SK-N-SH treated with all-trans-retinoic acid at 6 μM for 48 hours (cell line): Measurements from ENCODE around the gene SORCS1.

Source experiments
- ATAC-seq: fragments of 200-7000 bp; cut with Tn5 transposase; 3 replicates; pipeline ENCODE4 v1.9.1; 2020; ENCODE audit warnings: mild to moderate bottlenecking, moderate library complexity
- ARNTL ChIP-seq: fragments of 450-650 bp; formaldehyde crosslinking; IDR thresholded peaks from 2 replicates; pipeline ENCODE4 v1.5.0; 2020; ENCODE audit warnings: low read depth, mild to moderate bottlenecking, moderate library complexity, borderline replicate concordance
- BACH2 ChIP-seq: fragments of 250-450 bp; sonication (Bioruptor Pico); IDR thresholded peaks from 2 replicates; pipeline ENCODE4 v1.9.0; 2021; ENCODE audit warnings: mild to moderate bottlenecking, borderline replicate concordance
- CSDC2 ChIP-seq: fragments of 250-450 bp; sonication (Bioruptor Pico); IDR thresholded peaks from 2 replicates; pipeline ENCODE4 v1.5.0; 2020; ENCODE audit warnings: mild to moderate bottlenecking, moderate library complexity
- ESRRG ChIP-seq: fragments of 250-450 bp; sonication (Bioruptor Pico); IDR thresholded peaks from 2 replicates; pipeline ENCODE4 v1.6.1; 2021; ENCODE audit warnings: mild to moderate bottlenecking
- ISL1 ChIP-seq: fragments of 250-450 bp; sonication (Bioruptor Pico); IDR thresholded peaks from 2 replicates; pipeline ENCODE4 v2.1.2; 2022; ENCODE audit warnings: mild to moderate bottlenecking, moderate library complexity
- PPARA ChIP-seq: fragments of 250-450 bp; sonication (Bioruptor Pico); IDR thresholded peaks from 2 replicates; pipeline ENCODE4 v1.5.0; 2020; ENCODE audit warnings: mild to moderate bottlenecking, borderline replicate concordance
- RARB ChIP-seq: fragments of 250-450 bp; sonication (Bioruptor Pico); IDR thresholded peaks from 2 replicates; pipeline ENCODE4 v1.8.0; 2021; ENCODE audit warnings: mild to moderate bottlenecking, moderate library complexity
- SNAI2 ChIP-seq: fragments of 250-450 bp; sonication (Bioruptor Pico); IDR thresholded peaks from 2 replicates; pipeline ENCODE4 v1.5.0; 2020; ENCODE audit warnings: mild to moderate bottlenecking, moderate library complexity
- TOX ChIP-seq: fragments of 250-450 bp; sonication (Bioruptor Pico); IDR thresholded peaks from 2 replicates; pipeline ENCODE4 v1.8.0; 2021; ENCODE audit warnings: mild to moderate bottlenecking, moderate library complexity, borderline replicate concordance
- ZC3H10 ChIP-seq: fragments of 250-450 bp; sonication (Bioruptor Pico); IDR thresholded peaks from 2 replicates; pipeline ENCODE4 v1.5.1; 2021; ENCODE audit warnings: mild to moderate bottlenecking, moderate library complexity
- ZFP3 ChIP-seq: fragments of 250-450 bp; sonication (Bioruptor Pico); IDR thresholded peaks from 2 replicates; pipeline ENCODE4 v1.5.0; 2020; ENCODE audit warnings: mild to moderate bottlenecking, moderate library complexity
- ZFP30 ChIP-seq: fragments of 450-650 bp; formaldehyde crosslinking; IDR thresholded peaks from 2 replicates; pipeline ENCODE4 v1.5.0; 2022; ENCODE audit warnings: mild to moderate bottlenecking, moderate library complexity
- ZNF565 ChIP-seq: fragments of 450-650 bp; formaldehyde crosslinking; conservative IDR thresholded peaks from 2 replicates; pipeline ENCODE4 v1.5.0; 2020; ENCODE audit warnings: low read depth, mild to moderate bottlenecking, moderate library complexity
- ZNF70 ChIP-seq: fragments of 450-650 bp; formaldehyde crosslinking; IDR thresholded peaks from 2 replicates; pipeline ENCODE4 v1.5.0; 2020; ENCODE audit warnings: mild to moderate bottlenecking, moderate library complexity
- ZNF8 ChIP-seq: fragments of 450-650 bp; formaldehyde crosslinking; IDR thresholded peaks from 2 replicates; pipeline ENCODE4 v1.5.0; 2020; ENCODE audit warnings: mild to moderate bottlenecking, moderate library complexity
- TF ChIP-seq, protein P1 (sequence below): fragments of 250-450 bp; sonication (Bioruptor Pico); IDR thresholded peaks from 2 replicates; pipeline ENCODE4 v1.5.0; 2020; ENCODE audit warnings: mild to moderate bottlenecking, moderate library complexity
- TF ChIP-seq, protein P2 (sequence below): fragments of 250-450 bp; sonication (Bioruptor Pico); IDR thresholded peaks from 2 replicates; pipeline ENCODE4 v1.8.0; 2020; ENCODE audit warnings: mild to moderate bottlenecking, moderate library complexity, borderline replicate concordance
- TF ChIP-seq, protein P3 (sequence below): fragments of 250-450 bp; sonication (Bioruptor Pico); IDR thresholded peaks from 2 replicates; pipeline ENCODE4 v1.8.0; 2021; ENCODE audit warnings: low read depth, mild to moderate bottlenecking, moderate library complexity, borderline replicate concordance
- TF ChIP-seq, protein P4 (sequence below): fragments of 250-450 bp; sonication (Bioruptor Pico); IDR thresholded peaks from 2 replicates; pipeline ENCODE4 v1.5.1; 2021; ENCODE audit warnings: mild to moderate bottlenecking, moderate library complexity
- TF ChIP-seq, protein P5 (sequence below): fragments of 250-450 bp; sonication (Bioruptor Pico); IDR thresholded peaks from 2 replicates; pipeline ENCODE4 v1.5.1; 2020; ENCODE audit warnings: low read depth, mild to moderate bottlenecking, moderate library complexity

The SORCS1 gene

DNA sequence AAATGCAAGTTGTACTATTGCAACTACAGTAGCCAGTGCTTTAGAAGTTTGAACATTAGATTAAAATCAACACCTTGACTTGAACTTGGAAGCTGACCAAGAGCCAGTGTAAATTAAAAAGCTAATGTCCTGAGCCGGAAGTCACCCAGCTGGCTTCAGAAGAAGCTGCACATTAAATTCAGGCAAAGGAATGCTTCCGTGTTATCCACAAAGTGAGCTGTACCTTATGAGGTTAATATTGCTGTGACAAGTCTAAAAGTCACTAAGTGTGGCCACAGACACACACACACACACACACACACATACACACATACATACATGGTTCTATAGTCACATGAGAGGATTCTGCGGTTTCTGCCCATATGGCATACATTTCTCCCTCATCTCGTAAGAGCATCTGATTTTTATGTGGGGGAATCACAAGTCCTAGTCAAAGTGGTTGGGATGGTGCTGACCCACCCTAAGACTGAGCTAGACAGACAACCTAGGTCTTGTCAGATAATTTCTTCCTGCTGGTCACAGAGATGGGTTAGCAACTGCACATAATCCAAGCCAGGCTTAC, 612.9 kb downstream of the SORCS1 start:
- TF ChIP-seq, protein P1, sequence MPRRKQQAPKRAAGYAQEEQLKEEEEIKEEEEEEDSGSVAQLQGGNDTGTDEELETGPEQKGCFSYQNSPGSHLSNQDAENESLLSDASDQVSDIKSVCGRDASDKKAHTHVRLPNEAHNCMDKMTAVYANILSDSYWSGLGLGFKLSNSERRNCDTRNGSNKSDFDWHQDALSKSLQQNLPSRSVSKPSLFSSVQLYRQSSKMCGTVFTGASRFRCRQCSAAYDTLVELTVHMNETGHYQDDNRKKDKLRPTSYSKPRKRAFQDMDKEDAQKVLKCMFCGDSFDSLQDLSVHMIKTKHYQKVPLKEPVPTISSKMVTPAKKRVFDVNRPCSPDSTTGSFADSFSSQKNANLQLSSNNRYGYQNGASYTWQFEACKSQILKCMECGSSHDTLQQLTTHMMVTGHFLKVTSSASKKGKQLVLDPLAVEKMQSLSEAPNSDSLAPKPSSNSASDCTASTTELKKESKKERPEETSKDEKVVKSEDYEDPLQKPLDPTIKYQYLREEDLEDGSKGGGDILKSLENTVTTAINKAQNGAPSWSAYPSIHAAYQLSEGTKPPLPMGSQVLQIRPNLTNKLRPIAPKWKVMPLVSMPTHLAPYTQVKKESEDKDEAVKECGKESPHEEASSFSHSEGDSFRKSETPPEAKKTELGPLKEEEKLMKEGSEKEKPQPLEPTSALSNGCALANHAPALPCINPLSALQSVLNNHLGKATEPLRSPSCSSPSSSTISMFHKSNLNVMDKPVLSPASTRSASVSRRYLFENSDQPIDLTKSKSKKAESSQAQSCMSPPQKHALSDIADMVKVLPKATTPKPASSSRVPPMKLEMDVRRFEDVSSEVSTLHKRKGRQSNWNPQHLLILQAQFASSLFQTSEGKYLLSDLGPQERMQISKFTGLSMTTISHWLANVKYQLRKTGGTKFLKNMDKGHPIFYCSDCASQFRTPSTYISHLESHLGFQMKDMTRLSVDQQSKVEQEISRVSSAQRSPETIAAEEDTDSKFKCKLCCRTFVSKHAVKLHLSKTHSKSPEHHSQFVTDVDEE (CRISPR knock-in tag) = no peak
- TF ChIP-seq ISL1 (CRISPR knock-in tag) (no peak), TOX (CRISPR knock-in tag) (no peak), ZFP3 (no peak), SNAI2 (CRISPR knock-in tag) (no peak), ESRRG (CRISPR knock-in tag) (no peak), ZNF8 (CRISPR knock-in tag) (no peak), ZNF565 (CRISPR knock-in tag) (no peak), ZFP30 (no peak), RARB (CRISPR knock-in tag) (no peak), ARNTL (no peak), PPARA (CRISPR knock-in tag) (no peak), ZC3H10 (CRISPR knock-in tag) (no peak), CSDC2 (no peak), ZNF70 (no peak)
- TF ChIP-seq, protein P2, sequence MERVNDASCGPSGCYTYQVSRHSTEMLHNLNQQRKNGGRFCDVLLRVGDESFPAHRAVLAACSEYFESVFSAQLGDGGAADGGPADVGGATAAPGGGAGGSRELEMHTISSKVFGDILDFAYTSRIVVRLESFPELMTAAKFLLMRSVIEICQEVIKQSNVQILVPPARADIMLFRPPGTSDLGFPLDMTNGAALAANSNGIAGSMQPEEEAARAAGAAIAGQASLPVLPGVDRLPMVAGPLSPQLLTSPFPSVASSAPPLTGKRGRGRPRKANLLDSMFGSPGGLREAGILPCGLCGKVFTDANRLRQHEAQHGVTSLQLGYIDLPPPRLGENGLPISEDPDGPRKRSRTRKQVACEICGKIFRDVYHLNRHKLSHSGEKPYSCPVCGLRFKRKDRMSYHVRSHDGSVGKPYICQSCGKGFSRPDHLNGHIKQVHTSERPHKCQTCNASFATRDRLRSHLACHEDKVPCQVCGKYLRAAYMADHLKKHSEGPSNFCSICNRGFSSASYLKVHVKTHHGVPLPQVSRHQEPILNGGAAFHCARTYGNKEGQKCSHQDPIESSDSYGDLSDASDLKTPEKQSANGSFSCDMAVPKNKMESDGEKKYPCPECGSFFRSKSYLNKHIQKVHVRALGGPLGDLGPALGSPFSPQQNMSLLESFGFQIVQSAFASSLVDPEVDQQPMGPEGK (CRISPR knock-in tag) = no peak
- TF ChIP-seq, protein P3, sequence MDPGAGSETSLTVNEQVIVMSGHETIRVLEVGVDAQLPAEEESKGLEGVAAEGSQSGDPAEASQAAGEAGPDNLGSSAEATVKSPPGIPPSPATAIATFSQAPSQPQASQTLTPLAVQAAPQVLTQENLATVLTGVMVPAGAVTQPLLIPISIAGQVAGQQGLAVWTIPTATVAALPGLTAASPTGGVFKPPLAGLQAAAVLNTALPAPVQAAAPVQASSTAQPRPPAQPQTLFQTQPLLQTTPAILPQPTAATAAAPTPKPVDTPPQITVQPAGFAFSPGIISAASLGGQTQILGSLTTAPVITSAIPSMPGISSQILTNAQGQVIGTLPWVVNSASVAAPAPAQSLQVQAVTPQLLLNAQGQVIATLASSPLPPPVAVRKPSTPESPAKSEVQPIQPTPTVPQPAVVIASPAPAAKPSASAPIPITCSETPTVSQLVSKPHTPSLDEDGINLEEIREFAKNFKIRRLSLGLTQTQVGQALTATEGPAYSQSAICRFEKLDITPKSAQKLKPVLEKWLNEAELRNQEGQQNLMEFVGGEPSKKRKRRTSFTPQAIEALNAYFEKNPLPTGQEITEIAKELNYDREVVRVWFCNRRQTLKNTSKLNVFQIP (CRISPR knock-in tag) = no peak
- TF ChIP-seq, protein P4, sequence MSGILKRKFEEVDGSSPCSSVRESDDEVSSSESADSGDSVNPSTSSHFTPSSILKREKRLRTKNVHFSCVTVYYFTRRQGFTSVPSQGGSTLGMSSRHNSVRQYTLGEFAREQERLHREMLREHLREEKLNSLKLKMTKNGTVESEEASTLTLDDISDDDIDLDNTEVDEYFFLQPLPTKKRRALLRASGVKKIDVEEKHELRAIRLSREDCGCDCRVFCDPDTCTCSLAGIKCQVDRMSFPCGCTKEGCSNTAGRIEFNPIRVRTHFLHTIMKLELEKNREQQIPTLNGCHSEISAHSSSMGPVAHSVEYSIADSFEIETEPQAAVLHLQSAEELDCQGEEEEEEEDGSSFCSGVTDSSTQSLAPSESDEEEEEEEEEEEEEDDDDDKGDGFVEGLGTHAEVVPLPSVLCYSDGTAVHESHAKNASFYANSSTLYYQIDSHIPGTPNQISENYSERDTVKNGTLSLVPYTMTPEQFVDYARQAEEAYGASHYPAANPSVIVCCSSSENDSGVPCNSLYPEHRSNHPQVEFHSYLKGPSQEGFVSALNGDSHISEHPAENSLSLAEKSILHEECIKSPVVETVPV (CRISPR knock-in tag) = no peak
- TF ChIP-seq, protein P5, sequence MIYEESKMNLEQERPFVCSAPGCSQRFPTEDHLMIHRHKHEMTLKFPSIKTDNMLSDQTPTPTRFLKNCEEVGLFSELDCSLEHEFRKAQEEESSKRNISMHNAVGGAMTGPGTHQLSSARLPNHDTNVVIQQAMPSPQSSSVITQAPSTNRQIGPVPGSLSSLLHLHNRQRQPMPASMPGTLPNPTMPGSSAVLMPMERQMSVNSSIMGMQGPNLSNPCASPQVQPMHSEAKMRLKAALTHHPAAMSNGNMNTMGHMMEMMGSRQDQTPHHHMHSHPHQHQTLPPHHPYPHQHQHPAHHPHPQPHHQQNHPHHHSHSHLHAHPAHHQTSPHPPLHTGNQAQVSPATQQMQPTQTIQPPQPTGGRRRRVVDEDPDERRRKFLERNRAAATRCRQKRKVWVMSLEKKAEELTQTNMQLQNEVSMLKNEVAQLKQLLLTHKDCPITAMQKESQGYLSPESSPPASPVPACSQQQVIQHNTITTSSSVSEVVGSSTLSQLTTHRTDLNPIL (CRISPR knock-in tag) = no peak
- TF ChIP-seq, all 23 proteins: peak for 0
- ATAC-seq = no peak

DNA sequence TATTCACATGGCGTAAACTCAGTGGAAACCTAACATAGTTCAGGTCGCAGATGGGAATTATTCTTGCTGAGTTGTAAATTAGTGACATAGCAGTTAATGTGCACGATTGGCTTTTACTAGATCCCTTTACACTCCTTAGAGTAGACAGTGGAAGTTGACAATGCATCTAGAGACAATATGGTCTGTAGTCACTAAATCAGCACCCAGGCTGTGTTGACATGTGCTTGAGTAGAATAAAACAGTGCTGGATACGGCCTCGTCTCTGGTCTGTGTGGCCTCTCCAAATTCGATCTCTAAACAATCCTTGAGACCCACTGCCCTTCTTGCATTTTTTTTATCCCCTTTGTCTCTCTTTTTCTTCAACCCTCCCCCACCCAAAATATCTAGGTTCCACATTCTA, 615.7 kb downstream of the SORCS1 start:
- TF ChIP-seq ZC3H10 (CRISPR knock-in tag) (no peak), BACH2 (CRISPR knock-in tag) (no peak), ZNF8 (CRISPR knock-in tag) (no peak), ESRRG (CRISPR knock-in tag) (no peak), ARNTL (no peak), ZNF565 (CRISPR knock-in tag) (no peak), SNAI2 (CRISPR knock-in tag) (no peak)
- TF ChIP-seq, protein P2 (CRISPR knock-in tag) = no peak
- TF ChIP-seq, protein P1 (CRISPR knock-in tag) = no peak
- ATAC-seq = no peak
